HUES6 (cell line): ENCODE results near the gene PROK2.

Experiments
- H3K27ac ChIP-seq: 2 replicates; pipeline ENCODE4 v1.7.0; 2013; ENCODE audit warnings: low read depth, mild to moderate bottlenecking, low read length, inconsistent platforms
- H3K27me3 ChIP-seq: 2 replicates; pipeline ENCODE4 v1.6.1; 2013; ENCODE audit warnings: low read length; ENCODE audit not compliant: control insufficient read depth, insufficient read depth
- H3K36me3 ChIP-seq: 2 replicates; pipeline ENCODE4 v1.6.1; 2013; ENCODE audit warnings: low read length; ENCODE audit not compliant: control insufficient read depth, insufficient read depth
- H3K4me1 ChIP-seq: 2 replicates; pipeline ENCODE4 v1.6.1; 2013; ENCODE audit warnings: low read length; ENCODE audit not compliant: control insufficient read depth, insufficient read depth
- H3K4me3 ChIP-seq: 2 replicates; pipeline ENCODE4 v1.5.1; 2013; ENCODE audit warnings: low read depth, low read length
- H3K9ac ChIP-seq: one replicate; pipeline ENCODE4 v1.6.1; 2013; ENCODE audit warnings: mild to moderate bottlenecking, low read length
- H3K9me3 ChIP-seq: 2 replicates; pipeline ENCODE4 v1.6.1; 2013; ENCODE audit warnings: low read depth, low read length; ENCODE audit not compliant: control insufficient read depth, insufficient read depth

PROK2 gene

DNA sequence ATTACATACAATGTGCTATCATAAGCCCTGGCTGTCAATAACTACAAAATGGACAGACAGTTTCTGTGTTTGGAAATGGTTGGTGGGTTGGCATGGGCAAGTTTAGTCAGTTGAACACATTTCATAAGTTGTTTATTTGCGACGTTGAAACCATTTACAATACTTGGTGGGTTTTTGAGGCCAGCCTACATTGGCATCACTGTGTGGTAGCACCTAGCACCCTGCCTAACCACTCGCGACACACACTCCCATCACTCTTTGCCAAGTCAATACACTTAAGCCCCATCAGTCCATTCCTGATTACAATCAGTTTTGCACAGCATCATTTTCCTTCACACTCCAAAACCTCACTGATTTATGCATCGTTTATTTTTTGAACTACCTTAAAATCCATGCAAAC, 13.8 kb downstream of the PROK2 start:
- H3K27me3 ChIP-seq: no peaks in the 10 kb centered on the region
- peaks cover 33% of the 10 kb centered on the region for H3K4me1 ChIP-seq
- no peak overlapping the region for H3K9ac ChIP-seq

DNA sequence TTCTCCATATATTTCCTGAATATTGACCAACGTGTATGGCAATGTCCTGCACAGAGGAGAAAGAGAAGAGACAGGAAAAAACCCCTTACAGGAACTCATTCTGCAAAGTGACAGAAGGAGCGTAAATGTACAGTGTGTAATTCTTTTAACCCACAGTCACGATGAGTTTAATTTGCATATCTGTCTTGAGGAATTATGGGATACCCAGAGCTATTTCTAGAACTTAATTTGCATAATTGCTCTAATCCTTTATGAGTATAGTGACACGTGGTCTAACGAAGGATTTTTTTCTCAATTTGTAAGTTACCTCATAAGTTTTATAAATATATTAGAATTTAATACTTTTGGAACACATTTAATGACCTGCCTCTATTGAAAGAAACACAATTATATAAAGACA, 21.5 kb downstream of the PROK2 start:
- peaks cover 2% of the 10 kb centered on the region for H3K4me1 ChIP-seq
- H3K27ac ChIP-seq: no peak overlapping the region
- no peaks in the 10 kb centered on the region for H3K36me3 ChIP-seq
- no peaks in the 10 kb centered on the region for H3K9me3 ChIP-seq
- H3K27me3 ChIP-seq: no peaks in the 10 kb centered on the region
- no peak overlapping the region for H3K4me3 ChIP-seq
- H3K9ac ChIP-seq: no peak overlapping the region

More for the DNA sequence above, 13.8 kb downstream of the PROK2 start:
- no peak overlapping the region for H3K27ac ChIP-seq
- no peaks in the 10 kb centered on the region for H3K9me3 ChIP-seq
- no peak overlapping the region for H3K4me3 ChIP-seq
- no peaks in the 10 kb centered on the region for H3K36me3 ChIP-seq

DNA sequence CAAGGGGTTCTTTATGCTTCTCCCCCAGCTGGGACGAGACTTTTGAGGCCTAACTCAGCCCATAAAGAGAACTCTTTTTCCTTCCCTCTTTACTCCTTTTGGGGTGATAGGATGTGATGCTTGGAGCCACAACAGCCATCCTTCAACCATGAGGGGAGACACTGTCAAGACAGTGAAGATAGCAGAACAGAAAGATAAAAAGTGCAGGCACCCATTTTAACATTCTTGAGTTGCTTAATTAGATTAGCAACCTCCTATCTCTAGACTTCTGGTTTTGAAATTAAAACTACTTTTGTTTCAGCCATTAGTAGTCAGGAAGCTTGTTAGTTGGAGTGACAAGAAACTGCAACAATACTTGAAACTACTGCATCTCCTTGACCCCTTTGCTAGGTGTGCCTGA, 24.8 kb downstream of the PROK2 start:
- Histone ChIP-seq H3K36me3 (no peaks in the 10 kb centered on the region), H3K9me3 (no peaks in the 10 kb centered on the region), H3K9ac (no peak overlapping the region), H3K27me3 (peaks cover 8% of the 10 kb centered on the region), H3K4me3 (no peak overlapping the region), H3K4me1 (peaks cover 7% of the 10 kb centered on the region), H3K27ac (no peak overlapping the region)

DNA sequence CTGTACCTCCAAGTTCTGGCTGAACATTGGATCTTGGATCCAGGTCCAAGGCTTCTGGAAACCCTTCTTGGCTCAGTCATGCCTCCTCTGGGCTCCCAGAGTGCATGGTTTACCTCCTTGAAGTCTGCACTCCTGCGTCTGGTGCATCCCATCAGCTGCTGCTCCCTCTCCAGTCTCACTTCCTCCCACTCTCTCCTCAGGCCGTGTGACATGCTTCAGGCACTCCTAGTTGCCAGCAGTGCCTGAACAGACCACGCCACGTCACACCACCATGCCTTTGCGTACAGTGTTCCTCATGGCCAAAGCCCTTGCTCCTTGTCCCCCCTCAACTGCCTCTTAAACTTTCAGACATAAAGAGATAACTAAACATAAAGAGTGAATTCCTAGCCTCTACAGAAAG, 25.5 kb downstream of the PROK2 start:
- H3K27me3 ChIP-seq: peaks cover 15% of the 10 kb centered on the region
- no peak overlapping the region for H3K4me3 ChIP-seq
- H3K9ac ChIP-seq: no peak overlapping the region
- H3K4me1 ChIP-seq: peaks cover 12% of the 10 kb centered on the region
- H3K9me3 ChIP-seq: no peaks in the 10 kb centered on the region
- no peaks in the 10 kb centered on the region for H3K36me3 ChIP-seq
- H3K27ac ChIP-seq: no peak overlapping the region

DNA sequence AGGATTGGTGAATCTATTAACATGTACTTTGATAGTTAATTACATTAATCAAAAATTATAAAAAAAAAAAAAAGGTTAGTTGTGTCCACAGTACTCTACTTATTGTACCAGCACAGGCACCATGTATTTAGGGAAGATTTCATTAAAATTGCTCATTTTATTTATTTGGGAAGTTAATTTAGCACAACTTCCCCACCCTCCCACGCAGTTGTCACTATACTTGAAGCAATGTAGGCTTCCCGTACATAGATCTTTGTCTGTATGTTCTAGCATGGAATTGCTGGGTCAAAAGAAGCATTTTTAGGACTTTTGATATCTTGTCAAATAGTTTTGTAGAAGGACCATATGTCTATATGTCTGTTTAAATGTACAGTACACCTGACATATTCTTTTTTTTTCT, 26.9 kb downstream of the PROK2 start:
- H3K4me1 ChIP-seq: peaks cover 12% of the 10 kb centered on the region
- peaks cover 24% of the 10 kb centered on the region for H3K27me3 ChIP-seq
- H3K36me3 ChIP-seq: no peaks in the 10 kb centered on the region
- H3K27ac ChIP-seq: no peak overlapping the region
- no peak overlapping the region for H3K9ac ChIP-seq
- H3K9me3 ChIP-seq: no peaks in the 10 kb centered on the region
- H3K4me3 ChIP-seq: no peak overlapping the region

DNA sequence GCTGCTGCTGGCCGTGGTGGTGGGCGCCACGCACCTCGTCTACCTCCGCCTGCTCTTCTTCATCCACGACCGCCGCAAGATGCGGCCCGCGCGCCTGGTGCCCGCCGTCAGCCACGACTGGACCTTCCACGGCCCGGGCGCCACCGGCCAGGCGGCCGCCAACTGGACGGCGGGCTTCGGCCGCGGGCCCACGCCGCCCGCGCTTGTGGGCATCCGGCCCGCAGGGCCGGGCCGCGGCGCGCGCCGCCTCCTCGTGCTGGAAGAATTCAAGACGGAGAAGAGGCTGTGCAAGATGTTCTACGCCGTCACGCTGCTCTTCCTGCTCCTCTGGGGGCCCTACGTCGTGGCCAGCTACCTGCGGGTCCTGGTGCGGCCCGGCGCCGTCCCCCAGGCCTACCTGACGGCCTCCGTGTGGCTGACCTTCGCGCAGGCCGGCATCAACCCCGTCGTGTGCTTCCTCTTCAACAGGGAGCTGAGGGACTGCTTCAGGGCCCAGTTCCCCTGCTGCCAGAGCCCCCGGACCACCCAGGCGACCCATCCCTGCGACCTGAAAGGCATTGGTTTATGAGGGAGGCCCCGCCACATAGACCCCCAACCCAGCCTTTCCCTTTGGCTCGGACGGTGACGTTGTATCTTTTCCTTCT, 30.2 kb downstream of the PROK2 start:
- Histone ChIP-seq H3K4me1 (peaks cover 12% of the 10 kb centered on the region), H3K36me3 (no peaks in the 10 kb centered on the region), H3K9ac (peak overlapping the region; percentile 86), H3K27ac (no peak overlapping the region), H3K27me3 (peaks cover 44% of the 10 kb centered on the region), H3K4me3 (peak overlapping the region; percentile 90), H3K9me3 (no peaks in the 10 kb centered on the region)

DNA sequence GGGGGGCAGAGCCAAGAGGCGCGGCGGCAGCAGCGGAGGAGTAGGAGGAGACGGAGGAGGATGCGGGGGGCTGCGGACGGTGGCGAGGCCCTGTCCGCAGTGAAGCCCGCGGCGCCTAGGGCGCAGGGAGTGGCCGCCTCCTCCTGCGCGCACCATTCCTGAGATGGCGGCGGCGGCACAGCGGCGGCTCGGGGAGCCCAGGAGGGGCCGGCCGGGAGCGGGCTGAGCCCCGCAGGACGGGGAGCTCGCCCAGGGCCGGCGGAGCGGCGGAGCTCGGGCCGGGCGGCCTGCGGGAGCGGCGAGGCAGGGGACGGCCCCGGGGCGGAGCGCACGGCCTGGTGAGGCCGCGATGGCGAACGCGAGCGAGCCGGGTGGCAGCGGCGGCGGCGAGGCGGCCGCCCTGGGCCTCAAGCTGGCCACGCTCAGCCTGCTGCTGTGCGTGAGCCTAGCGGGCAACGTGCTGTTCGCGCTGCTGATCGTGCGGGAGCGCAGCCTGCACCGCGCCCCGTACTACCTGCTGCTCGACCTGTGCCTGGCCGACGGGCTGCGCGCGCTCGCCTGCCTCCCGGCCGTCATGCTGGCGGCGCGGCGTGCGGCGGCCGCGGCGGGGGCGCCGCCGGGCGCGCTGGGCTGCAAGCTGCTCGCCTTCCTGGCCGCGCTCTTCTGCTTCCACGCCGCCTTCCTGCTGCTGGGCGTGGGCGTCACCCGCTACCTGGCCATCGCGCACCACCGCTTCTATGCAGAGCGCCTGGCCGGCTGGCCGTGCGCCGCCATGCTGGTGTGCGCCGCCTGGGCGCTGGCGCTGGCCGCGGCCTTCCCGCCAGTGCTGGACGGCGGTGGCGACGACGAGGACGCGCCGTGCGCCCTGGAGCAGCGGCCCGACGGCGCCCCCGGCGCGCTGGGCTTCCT, 31.0 kb downstream of the PROK2 start, which contains the start of gene GPR27:
GPR27 (plus strand) TSS at position 155 of the 909 bp plus-strand sequence; CDS start at position 350, 195 bp downstream.
- Histone ChIP-seq H3K36me3 (no peaks in the 10 kb centered on the region), H3K4me1 (peaks cover 12% of the 10 kb centered on the region), H3K9ac (peak within 1 kb of the TSS; percentile 86), H3K4me3 (peak within 1 kb of the TSS; percentile 90), H3K27me3 (peaks cover 44% of the 10 kb centered on the region), H3K27ac (no peak within 1 kb of the TSS), H3K9me3 (no peaks in the 10 kb centered on the region)

DNA sequence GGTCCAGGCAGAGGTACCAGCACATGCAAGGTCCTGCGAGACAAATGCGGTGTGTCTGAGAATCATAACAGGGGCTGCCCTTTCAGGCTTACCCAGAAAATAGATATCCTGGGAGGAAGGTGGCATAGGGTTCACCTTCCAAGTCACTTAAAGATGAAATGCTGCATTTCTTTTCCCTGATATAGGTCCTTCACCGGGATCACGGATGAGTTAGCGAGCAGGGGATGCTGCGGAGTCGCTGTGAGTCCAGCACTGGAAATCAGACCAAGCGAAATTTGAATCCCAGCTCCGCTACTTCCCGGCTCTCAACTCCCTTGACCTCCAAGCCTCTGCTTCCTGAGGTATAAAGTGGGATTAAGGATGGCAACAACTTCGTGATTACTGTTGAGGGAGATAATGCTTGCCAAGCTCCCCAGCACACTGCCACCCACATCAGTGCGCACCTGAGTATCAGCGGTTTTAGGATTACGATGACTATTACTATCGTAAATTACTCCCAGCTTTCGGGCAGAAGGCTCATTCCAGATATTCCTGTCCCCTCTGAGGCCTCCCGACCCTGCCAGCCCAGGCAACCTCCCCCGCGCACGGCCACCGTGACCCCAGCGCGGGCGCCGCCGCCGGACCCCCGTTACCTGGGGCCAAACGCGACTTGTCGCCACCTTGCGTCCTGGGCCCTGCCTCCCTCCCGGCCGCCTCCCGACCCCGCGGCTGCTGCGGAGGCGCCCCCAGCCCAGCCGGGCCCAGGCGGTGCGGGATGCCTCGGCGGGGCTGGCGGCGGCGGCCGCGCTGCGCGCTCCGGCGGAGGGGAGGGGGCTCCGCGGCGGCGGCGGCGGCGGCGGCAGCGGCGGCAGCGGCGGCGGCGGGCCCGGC, 31.9 kb downstream of the PROK2 start:
- Histone ChIP-seq H3K9me3 (no peaks in the 10 kb centered on the region), H3K4me1 (peaks cover 12% of the 10 kb centered on the region), H3K4me3 (peak overlapping the region; percentile 90), H3K27me3 (peaks cover 44% of the 10 kb centered on the region), H3K27ac (no peak overlapping the region), H3K36me3 (no peaks in the 10 kb centered on the region), H3K9ac (no peak overlapping the region)

DNA sequence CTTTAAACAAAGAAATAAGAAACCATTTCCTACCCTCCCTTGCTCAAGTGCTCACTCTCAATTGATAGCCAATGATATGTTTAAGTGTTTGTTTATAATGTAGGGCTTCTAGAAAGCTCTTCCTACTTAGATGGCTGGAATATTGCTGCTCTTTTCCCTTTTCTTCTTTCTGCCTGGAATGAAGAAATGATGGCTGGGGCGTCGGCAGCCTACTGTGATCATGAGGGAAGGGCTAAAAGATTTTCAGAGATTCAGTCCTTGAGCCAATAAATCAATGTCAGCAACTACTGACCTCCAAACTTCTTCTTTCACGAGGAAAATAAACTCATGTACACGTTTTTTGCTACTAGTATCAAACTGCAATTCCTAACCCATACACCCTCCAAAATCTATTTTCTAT, 33.3 kb downstream of the PROK2 start:
- Histone ChIP-seq H3K9ac (no peak overlapping the region), H3K27me3 (peaks cover 44% of the 10 kb centered on the region), H3K9me3 (no peaks in the 10 kb centered on the region), H3K4me1 (peaks cover 12% of the 10 kb centered on the region), H3K4me3 (no peak overlapping the region), H3K27ac (no peak overlapping the region), H3K36me3 (no peaks in the 10 kb centered on the region)

DNA sequence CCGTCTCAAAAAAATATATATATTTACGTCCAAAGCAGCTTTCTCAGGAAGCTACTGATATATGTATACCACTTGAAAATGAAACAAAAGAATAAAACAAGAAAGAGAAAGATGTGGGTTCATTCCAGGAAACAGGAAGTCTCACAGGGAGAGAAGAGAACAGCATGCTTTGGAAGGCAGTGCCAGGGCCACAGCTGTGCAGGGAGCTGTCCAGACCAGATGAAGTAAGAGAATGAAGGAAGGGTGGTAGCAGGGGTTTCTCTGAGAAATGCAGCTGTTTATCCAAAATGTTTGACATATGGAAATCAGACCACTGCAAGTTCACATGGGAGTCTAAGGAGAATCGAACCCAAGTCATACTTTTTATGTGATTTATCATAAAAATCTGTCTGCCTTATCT, 40.2 kb downstream of the PROK2 start:
- no peaks in the 10 kb centered on the region for H3K27me3 ChIP-seq
- H3K4me1 ChIP-seq: no peaks in the 10 kb centered on the region
- no peak overlapping the region for H3K9ac ChIP-seq
- H3K36me3 ChIP-seq: no peaks in the 10 kb centered on the region
- H3K27ac ChIP-seq: no peak overlapping the region
- H3K9me3 ChIP-seq: peaks cover 14% of the 10 kb centered on the region
- no peak overlapping the region for H3K4me3 ChIP-seq
